Umbilical cord (tissue), 2 donors: ENCODE results near the gene RASGRP4. TPM values are rescaled to one million over a fixed set of nuclear protein-coding genes. Genes with fewer than 3 reads are reported as not detected.
"Not testable (repeated sequence)": the region's sequence is repeated elsewhere in the genome, so short reads cannot be mapped to it uniquely, and the experiment has no call there.

ENCODE experiments used
- DNase-seq: peaks from one replicate; pipeline ENCODE4 v3.0.0-alpha.2; 2015; ENCODE audit warnings: low spot score
- total RNA-seq: library from RNA; depleted of rRNA; stranded (reverse); fragments of >200 nt; gene quantifications from one replicate; pipeline ENCODE4 v1.2.3, GENCODE V29; 2014; ENCODE audit warnings: low replicate concordance; ENCODE audit not compliant: insufficient read depth

RASGRP4 gene
- total RNA-seq, 1 donor from 2014 or later: 0.96 TPM

GRCh38 chr19:38413416-38413815 lies 12.6 kb downstream of the RASGRP4 start:
- no peak for DNase-seq

- DNase-seq: no peak
These were observed 13.1 kb downstream of the RASGRP4 start for GRCh38 chr19:38412961-38413360.

GRCh38 chr19:38412491-38412890 lies 13.5 kb downstream of the RASGRP4 start:
- no peak for DNase-seq

GRCh38 chr19:38411898-38412297 lies 14.1 kb downstream of the RASGRP4 start:
- not testable (repeated sequence) for DNase-seq

GRCh38 chr19:38411041-38411712 lies 14.8 kb downstream of the RASGRP4 start:
- no peak for DNase-seq

- not testable (repeated sequence) for DNase-seq
These were observed 15.6 kb downstream of the RASGRP4 start for GRCh38 chr19:38410407-38410806.

GRCh38 chr19:38409631-38410133 lies 16.3 kb downstream of the RASGRP4 start:
- peak; percentile 78 for DNase-seq

- no peak for DNase-seq
These were observed 20.7 kb downstream of the RASGRP4 start for GRCh38 chr19:38405276-38405675.

- no peak for DNase-seq
These were observed 21.2 kb downstream of the RASGRP4 start for GRCh38 chr19:38404858-38405257.

- peak; percentile 98 for DNase-seq
These were observed 22.9 kb downstream of the RASGRP4 start, which contains the start of gene FAM98C for GRCh38 chr19:38402967-38403674. Gene FAM98C, plus strand, starts transcription at chr19:38403093. Its CDS starts 61 bp downstream, at chr19:38403154.

- no peak for DNase-seq
These were observed 23.4 kb downstream of the RASGRP4 start for GRCh38 chr19:38402623-38402966.

GRCh38 chr19:38401148-38401547 lies 24.9 kb downstream of the RASGRP4 start:
- no peak for DNase-seq

GRCh38 chr19:38400361-38400760 lies 25.7 kb downstream of the RASGRP4 start:
- DNase-seq: no peak

GRCh38 chr19:38399537-38399936 lies 26.5 kb downstream of the RASGRP4 start:
- no peak for DNase-seq

- DNase-seq: no peak
These were observed 26.9 kb downstream of the RASGRP4 start for GRCh38 chr19:38399081-38399480.

- DNase-seq: no peak
These were observed 30.5 kb downstream of the RASGRP4 start for GRCh38 chr19:38395381-38396114.

- DNase-seq: no peak
These were observed 31.5 kb downstream of the RASGRP4 start for GRCh38 chr19:38394488-38394887.

- DNase-seq: no peak
These were observed 33.2 kb downstream of the RASGRP4 start for GRCh38 chr19:38392707-38393308.

GRCh38 chr19:38391911-38392464 lies 34.0 kb downstream of the RASGRP4 start:
- no peak for DNase-seq

- no peak for DNase-seq
These were observed 35.8 kb downstream of the RASGRP4 start for GRCh38 chr19:38389957-38390924.
